Body of pancreas (tissue), 4 donors: ENCODE measurements around the gene GSS.

ENCODE experiments used
- CTCF ChIP-seq, 7 experiments: fragments of 450-650 bp in 4 of 7; fragments of 200-600 bp in 3 of 7; sonication (generic) in 3 of 7; IDR thresholded peaks; one replicate each; pipeline ENCODE4 v1.5.1; 2016 to 2019; ENCODE audit warnings: antibody characterized with exemption in 7 of 7
- POLR2A ChIP-seq, 3 donors: fragments of 450-650 bp; IDR thresholded peaks; one replicate each; pipeline ENCODE4 v1.6.1; 2016; ENCODE audit warnings: antibody characterized with exemption in 3 of 3, mild to moderate bottlenecking in 2 of 3

- TF ChIP-seq CTCF (IDR thresholded peaks at IDR 0.05) (no peak), POLR2A (IDR thresholded peaks at IDR 0.05) (no peak)
Observed at GRCh38 chr20:34999782-35000181, 44.2 kb upstream of the GSS start.
